IPS-11a (cell line): Measurements from ENCODE around the gene MYO1C.
"Not testable (repeated sequence)": the region's sequence is repeated elsewhere in the genome, so short reads cannot be mapped to it uniquely, and the experiment has no call there.

Source experiments
- H3K4me3 ChIP-seq: one replicate; pipeline ENCODE4 v1.5.1; 2013; ENCODE audit warnings: low read depth, low read length, control low read depth

Gene MYO1C

GRCh38 chr17:1435326-1435725, 57.2 kb downstream of the MYO1C start:
- no peak overlapping the region for H3K4me3 ChIP-seq

- H3K4me3 ChIP-seq: no peak overlapping the region
These were observed 58.3 kb downstream of the MYO1C start for GRCh38 chr17:1434150-1434549.

GRCh38 chr17:1431631-1432104, 60.8 kb downstream of the MYO1C start:
- no peak overlapping the region for H3K4me3 ChIP-seq

- H3K4me3 ChIP-seq: no peak overlapping the region
These were observed 68.9 kb downstream of the MYO1C start for GRCh38 chr17:1423456-1424135.

GRCh38 chr17:1422885-1423284, 69.6 kb downstream of the MYO1C start:
- H3K4me3 ChIP-seq: no peak overlapping the region

- H3K4me3 ChIP-seq: no peak overlapping the region
These were observed 71.0 kb downstream of the MYO1C start for GRCh38 chr17:1421470-1421869.

GRCh38 chr17:1420981-1421380, 71.5 kb downstream of the MYO1C start:
- no peak overlapping the region for H3K4me3 ChIP-seq

GRCh38 chr17:1420163-1420562, 72.3 kb downstream of the MYO1C start:
- H3K4me3 ChIP-seq: no peak overlapping the region

- H3K4me3 ChIP-seq: not testable (repeated sequence)
These were observed 74.0 kb downstream of the MYO1C start for GRCh38 chr17:1418476-1418875.

- H3K4me3 ChIP-seq: no peak overlapping the region
These were observed 76.1 kb downstream of the MYO1C start for GRCh38 chr17:1416414-1416813.

- H3K4me3 ChIP-seq: no peak overlapping the region
These were observed 77.9 kb downstream of the MYO1C start for GRCh38 chr17:1414634-1415033.
